CD14-positive monocyte (primary cell): Measurements from ENCODE around the gene CAB39L. TPM values are rescaled to one million over a fixed set of nuclear protein-coding genes. Genes with fewer than 3 reads are reported as not detected.

Source experiments
- DNase-seq, 3 donors: peaks; one replicate each; pipeline ENCODE4 v3.0.0-alpha.2; 2011 to 2022
- H2AFZ ChIP-seq: 2 replicates; pipeline ENCODE4 v1.6.0; 2012; ENCODE audit warnings: mild to moderate bottlenecking, low read depth, low read length, inconsistent platforms; ENCODE audit not compliant: insufficient read depth, poor library complexity, severe bottlenecking
- H3K27ac ChIP-seq, 2 donors: 1 replicate in 1 of 2; 2 replicates in 1 of 2; pipeline ENCODE4 v1.5.1; 2012 to 2013; ENCODE audit warnings: low read length in 2 of 2, control low read depth in 1 of 2, inconsistent platforms in 1 of 2, low read depth in 1 of 2, mild to moderate bottlenecking in 1 of 2
- H3K27me3 ChIP-seq, 2 donors: one replicate each; pipeline versions ENCODE4 v1.6.0 to v1.6.1; 2011 to 2013; ENCODE audit warnings: low read length in 2 of 2; ENCODE audit not compliant: control insufficient read depth in 2 of 2, insufficient read depth in 2 of 2
- H3K36me3 ChIP-seq, 2 donors: replicated peaks in 1 of 2; 1 replicate in 1 of 2; 2 replicates in 1 of 2; pipeline versions ENCODE4 v1.5.1 to v1.6.1; 2012 to 2013; ENCODE audit warnings: low read length in 2 of 2, control low read depth in 1 of 2, inconsistent platforms in 1 of 2, mild to moderate bottlenecking in 1 of 2; ENCODE audit not compliant: insufficient read depth in 2 of 2, control insufficient read depth in 1 of 2
- H3K4me1 ChIP-seq, 2 donors: 1 replicate in 1 of 2; 2 replicates in 1 of 2; pipeline versions ENCODE4 v1.5.1 to v1.6.1; 2012 to 2013; ENCODE audit warnings: low read length in 2 of 2, control low read depth in 1 of 2, inconsistent platforms in 1 of 2, mild to moderate bottlenecking in 1 of 2, moderate library complexity in 1 of 2; ENCODE audit not compliant: insufficient read depth in 2 of 2, control insufficient read depth in 1 of 2
- H3K4me2 ChIP-seq: replicated peaks from 2 replicates; pipeline ENCODE3; 2012; ENCODE audit warnings: low read length, moderate library complexity, mild to moderate bottlenecking; ENCODE audit not compliant: poor library complexity, severe bottlenecking; ENCODE audit errors: extremely low read depth
- H3K4me3 ChIP-seq, 3 experiments: fragments of 200-600 bp in 1 of 3; sonication (generic) in 1 of 3; replicated peaks in 1 of 3; 1 replicate in 2 of 3; 2 replicates in 1 of 3; pipeline ENCODE4 v1.5.1; 2011 to 2013; ENCODE audit warnings: low read length in 3 of 3, mild to moderate bottlenecking in 3 of 3, control low read depth in 2 of 3, low read depth in 2 of 3, inconsistent platforms in 1 of 3, moderate library complexity in 1 of 3
- H3K79me2 ChIP-seq: 2 replicates; pipeline ENCODE4 v1.6.0; 2012; ENCODE audit warnings: mild to moderate bottlenecking, control low read depth, inconsistent platforms, low read length, moderate library complexity; ENCODE audit not compliant: insufficient read depth
- H3K9ac ChIP-seq: 2 replicates; pipeline ENCODE4 v1.6.0; 2017; ENCODE audit warnings: low read length, mild to moderate bottlenecking; ENCODE audit not compliant: insufficient read depth, poor library complexity, severe bottlenecking
- H3K9me3 ChIP-seq, 2 donors: replicated peaks in 1 of 2; 1 replicate in 1 of 2; 2 replicates in 1 of 2; pipeline versions ENCODE4 v1.5.1 to v1.6.1; 2012 to 2013; ENCODE audit warnings: low read length in 2 of 2, control low read depth in 1 of 2; ENCODE audit not compliant: control insufficient read depth in 1 of 2, insufficient read depth in 1 of 2
- H4K20me1 ChIP-seq: 2 replicates; pipeline ENCODE4 v1.6.0; 2012; ENCODE audit warnings: mild to moderate bottlenecking, low read length, control low read depth, moderate library complexity; ENCODE audit not compliant: insufficient read depth
- H3K27ac Mint-ChIP-seq, 7 donors: one replicate each; pipeline ENCODE4 v1.8.0; 2020; ENCODE audit warnings: mild to moderate bottlenecking in 7 of 7, mixed read lengths in 7 of 7, moderate library complexity in 6 of 7, inconsistent platforms in 2 of 7
- H3K27me3 Mint-ChIP-seq, 3 donors: one replicate each; pipeline ENCODE4 v1.8.0; 2021 to 2022; ENCODE audit warnings: low read depth in 3 of 3, mild to moderate bottlenecking in 3 of 3, mixed read lengths in 3 of 3, moderate library complexity in 3 of 3, inconsistent platforms in 1 of 3
- H3K36me3 Mint-ChIP-seq, 2 donors: one replicate each; pipeline ENCODE4 v1.8.0; 2020; ENCODE audit warnings: mixed read lengths in 2 of 2, inconsistent platforms in 1 of 2, mild to moderate bottlenecking in 1 of 2
- H3K4me1 Mint-ChIP-seq: one replicate; pipeline ENCODE4 v1.8.0; 2020; ENCODE audit warnings: mild to moderate bottlenecking, mixed read lengths
- H3K4me3 Mint-ChIP-seq, 2 donors: one replicate each; pipeline ENCODE4 v1.8.0; 2020; ENCODE audit warnings: mild to moderate bottlenecking in 2 of 2, mixed read lengths in 2 of 2, moderate library complexity in 1 of 2
- H3K9me3 Mint-ChIP-seq, 7 donors: one replicate each; pipeline ENCODE4 v1.8.0; 2020 to 2022; ENCODE audit warnings: mixed read lengths in 7 of 7, mild to moderate bottlenecking in 6 of 7, moderate library complexity in 6 of 7, inconsistent platforms in 2 of 7
- WGBS: methylation state at CpG from one replicate; pipeline ENCODE4 v1.1.5; 2013; ENCODE audit warnings: missing lambda C conversion rate; ENCODE audit not compliant: insufficient coverage; 5-methylcytosine and 5-hydroxymethylcytosine counted together
- intact Hi-C, 2 donors: fragments of 100-400 bp; cut with micrococcal nuclease; formaldehyde crosslinking; loops; one replicate each; pipeline versions ENCODE4 v1.15.0 to v1.15.1; 2023
- polyA plus RNA-seq, 3 donors: library from polyadenylated mRNA; depleted of rRNA in 1 of 3; unstranded in 2 of 3; stranded (reverse) in 1 of 3; fragments of 300-500 nt in 2 of 3; fragments of >200 nt in 1 of 3; fragmentation: Illumina TruSeq in 2 of 3; gene quantifications; 1 replicate in 2 of 3; 2 replicates in 1 of 3; pipeline ENCODE4 v1.2.3, GENCODE V29; 2012 to 2021
- TF ChIP-seq, protein P1 (sequence below): fragments of 200-600 bp; IDR thresholded peaks from one replicate; pipeline ENCODE4 v1.8.0; 2022; ENCODE audit warnings: antibody characterized with exemption, mild to moderate bottlenecking

CAB39L gene
- polyA plus RNA-seq, 3 donors, result 1.9 to 5.1 (median 2.7) TPM

DNA sequence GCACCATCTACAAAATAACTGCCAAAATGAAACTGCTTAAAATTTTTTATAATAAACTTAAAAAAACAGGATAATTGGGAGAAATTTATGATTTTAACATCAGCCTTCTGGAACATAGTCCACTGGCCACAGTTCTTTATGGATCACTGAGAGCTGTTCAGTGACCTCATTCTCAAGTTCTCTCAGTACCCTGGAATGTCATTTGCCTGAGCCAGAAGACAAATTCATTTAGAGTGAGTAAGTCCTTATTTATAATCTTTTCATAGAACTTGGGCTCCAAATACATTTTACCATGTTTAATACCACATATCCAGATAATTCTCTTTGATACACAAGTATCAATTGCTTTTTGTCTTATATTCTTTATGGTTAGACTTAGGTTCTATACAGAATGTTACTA is 87.6 kb downstream of the CAB39L start:
- Histone ChIP-seq H3K79me2 (no peaks in the 10 kb centered on the region), H3K9me3 (peaks cover 0 to 7% of the 10 kb centered on the region in 2 donors), H3K4me2 (no peak overlapping the region), H3K4me1 (no peaks in the 10 kb centered on the region), H2AFZ (no peak overlapping the region), H3K36me3 (no peaks in the 10 kb centered on the region), H3K4me3 (no peak overlapping the region), H3K27me3 (no peaks in the 10 kb centered on the region), H4K20me1 (no peaks in the 10 kb centered on the region), H3K9ac (no peak overlapping the region), H3K27ac (no peak overlapping the region)
- no peak overlapping the region for H3K27ac Mint-ChIP-seq
- H3K36me3 Mint-ChIP-seq, result peaks cover 4 to 12% of the 10 kb centered on the region in 2 donors
- intact Hi-C loops, result no loop called here
- no peak overlapping the region for H3K4me3 Mint-ChIP-seq
- TF ChIP-seq, protein P1, sequence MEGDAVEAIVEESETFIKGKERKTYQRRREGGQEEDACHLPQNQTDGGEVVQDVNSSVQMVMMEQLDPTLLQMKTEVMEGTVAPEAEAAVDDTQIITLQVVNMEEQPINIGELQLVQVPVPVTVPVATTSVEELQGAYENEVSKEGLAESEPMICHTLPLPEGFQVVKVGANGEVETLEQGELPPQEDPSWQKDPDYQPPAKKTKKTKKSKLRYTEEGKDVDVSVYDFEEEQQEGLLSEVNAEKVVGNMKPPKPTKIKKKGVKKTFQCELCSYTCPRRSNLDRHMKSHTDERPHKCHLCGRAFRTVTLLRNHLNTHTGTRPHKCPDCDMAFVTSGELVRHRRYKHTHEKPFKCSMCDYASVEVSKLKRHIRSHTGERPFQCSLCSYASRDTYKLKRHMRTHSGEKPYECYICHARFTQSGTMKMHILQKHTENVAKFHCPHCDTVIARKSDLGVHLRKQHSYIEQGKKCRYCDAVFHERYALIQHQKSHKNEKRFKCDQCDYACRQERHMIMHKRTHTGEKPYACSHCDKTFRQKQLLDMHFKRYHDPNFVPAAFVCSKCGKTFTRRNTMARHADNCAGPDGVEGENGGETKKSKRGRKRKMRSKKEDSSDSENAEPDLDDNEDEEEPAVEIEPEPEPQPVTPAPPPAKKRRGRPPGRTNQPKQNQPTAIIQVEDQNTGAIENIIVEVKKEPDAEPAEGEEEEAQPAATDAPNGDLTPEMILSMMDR, result no peak
- no peaks in the 10 kb centered on the region for H3K27me3 Mint-ChIP-seq
- no peak for DNase-seq
- no peaks in the 10 kb centered on the region for H3K4me1 Mint-ChIP-seq
- H3K9me3 Mint-ChIP-seq, result peaks cover 2 to 15% (median 2%) of the 10 kb centered on the region in 7 donors

DNA sequence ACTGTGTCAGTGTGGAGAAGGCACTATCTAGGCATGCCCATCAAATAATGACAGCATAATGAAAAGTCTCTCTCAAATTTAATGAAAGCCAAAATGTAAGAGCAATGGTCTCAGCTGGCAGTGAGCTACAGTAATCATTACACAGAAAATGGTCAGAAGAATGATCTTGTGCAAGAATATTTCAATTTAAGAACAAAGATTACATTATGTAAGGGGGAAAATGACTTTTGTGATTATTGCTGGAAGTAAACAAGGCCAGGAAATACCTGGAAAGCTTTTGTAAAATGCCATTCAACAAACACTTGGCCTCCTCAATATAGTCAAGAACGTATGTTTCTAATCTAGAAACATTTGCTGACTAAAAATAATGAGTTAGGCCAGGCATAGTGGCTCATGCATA is 89.1 kb downstream of the CAB39L start:
- Mint-ChIP-seq H3K27ac (no peak overlapping the region), H3K36me3 (peaks cover 4 to 12% of the 10 kb centered on the region in 2 donors), H3K27me3 (peaks cover 0 to 2% (median 0%) of the 10 kb centered on the region in 3 donors), H3K4me3 (no peak overlapping the region), H3K4me1 (no peaks in the 10 kb centered on the region), H3K9me3 (peaks cover 0 to 8% (median 0%) of the 10 kb centered on the region in 7 donors)
- 100% methylated on average over 1 of the region's 1 CpG for WGBS
- no peak for DNase-seq
- Histone ChIP-seq H3K9me3 (peaks cover 0 to 3% of the 10 kb centered on the region in 2 donors), H3K4me1 (no peaks in the 10 kb centered on the region), H3K27me3 (no peaks in the 10 kb centered on the region), H3K4me3 (no peak overlapping the region), H3K9ac (no peak overlapping the region), H3K36me3 (no peaks in the 10 kb centered on the region), H2AFZ (no peak overlapping the region), H3K4me2 (no peak overlapping the region), H3K79me2 (no peaks in the 10 kb centered on the region), H3K27ac (no peak overlapping the region), H4K20me1 (no peaks in the 10 kb centered on the region)
- TF ChIP-seq, protein P1, result no peak
- intact Hi-C loops, result no loop called here
